Upper lobe of right lung (tissue), 1 donor: ENCODE results near the gene DOCK10. TPM values are rescaled to one million over a fixed set of nuclear protein-coding genes. Genes with fewer than 3 reads are reported as not detected.

Source experiments
- ATAC-seq: fragments of 200-7000 bp; cut with Tn5 transposase; one replicate; pipeline ENCODE4 v1.9.1; 2020; ENCODE audit warnings: mild to moderate bottlenecking, moderate library complexity
- DNase-seq: peaks from one replicate; pipeline ENCODE4 v3.0.0-alpha.2; 2020
- H3K27ac ChIP-seq: fragments of 200-600 bp; one replicate; pipeline ENCODE4 v1.8.0; 2022
- H3K27me3 ChIP-seq: fragments of 200-600 bp; one replicate; pipeline ENCODE4 v1.8.0; 2022; ENCODE audit warnings: mild to moderate bottlenecking
- H3K36me3 ChIP-seq: fragments of 200-600 bp; one replicate; pipeline ENCODE4 v1.8.0; 2022
- H3K4me1 ChIP-seq: fragments of 200-600 bp; one replicate; pipeline ENCODE4 v1.8.0; 2022
- H3K4me3 ChIP-seq: fragments of 200-600 bp; one replicate; pipeline ENCODE4 v1.8.0; 2022; ENCODE audit warnings: mild to moderate bottlenecking
- H3K9me3 ChIP-seq: fragments of 200-600 bp; one replicate; pipeline ENCODE4 v1.8.0; 2022
- CTCF ChIP-seq: fragments of 200-600 bp; IDR thresholded peaks from one replicate; pipeline ENCODE4 v1.8.0; 2022; ENCODE audit warnings: antibody characterized with exemption
- intact Hi-C: fragments of 100-400 bp; cut with DNase I; formaldehyde crosslinking; loops from one replicate; pipeline ENCODE4 v1.11.0; 2022
- total RNA-seq: library from RNA; stranded (reverse); fragmentation: NEBNext Ultra II Directional; extraction: Animal tissue kit (Norgen Biotek cat#: 25700); gene quantifications from one replicate; pipeline ENCODE4 v1.2.1, GENCODE V29; 2021
- donor health status: DM: no; HTN: yes; CAD: no; lungs with severe emphysema.

DOCK10 gene
- total RNA-seq, 1 donor from 2014 or later, result 35.8 TPM

- no peak overlapping the region for H3K4me3 ChIP-seq
- no peak overlapping the region for H3K27ac ChIP-seq
- intact Hi-C loops, result no loop called here
- DNase-seq, result no peak
- ATAC-seq, result no peak
- H3K36me3 ChIP-seq, result no peaks in the 10 kb centered on the region
- H3K4me1 ChIP-seq, result no peaks in the 10 kb centered on the region
- no peak for TF ChIP-seq CTCF
- H3K9me3 ChIP-seq, result no peaks in the 10 kb centered on the region
- H3K27me3 ChIP-seq, result no peaks in the 10 kb centered on the region
Measured at GRCh38 chr2:224895377-224895776, 146.9 kb downstream of the DOCK10 start.

DNA sequence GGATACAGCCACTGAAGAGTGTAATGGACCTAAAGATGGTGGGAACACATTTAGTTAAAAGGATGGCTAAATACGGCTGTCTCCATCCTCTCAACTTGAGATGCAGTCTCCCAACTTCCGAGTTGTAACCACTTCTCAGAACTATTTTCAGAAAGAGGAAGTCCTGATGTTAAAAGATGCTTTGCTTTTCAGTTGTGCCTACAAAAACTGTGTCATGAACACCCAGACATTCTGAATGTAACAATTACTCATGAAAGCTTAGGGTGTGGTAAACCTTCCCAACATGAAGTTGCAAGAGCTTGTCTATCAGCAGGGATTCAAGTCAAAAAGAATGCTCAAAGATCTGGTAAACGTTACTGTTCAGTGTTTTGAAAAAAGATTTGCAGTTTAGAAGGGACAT, 147.9 kb downstream of the DOCK10 start:
- intact Hi-C loops, result no loop called here
- Histone ChIP-seq H3K27ac (no peak overlapping the region), H3K4me1 (no peaks in the 10 kb centered on the region), H3K27me3 (no peaks in the 10 kb centered on the region), H3K36me3 (no peaks in the 10 kb centered on the region), H3K4me3 (no peak overlapping the region), H3K9me3 (no peaks in the 10 kb centered on the region)
- TF ChIP-seq CTCF, result no peak
- ATAC-seq (peak; percentile 75), DNase-seq (no peak)

- Histone ChIP-seq H3K9me3 (no peaks in the 10 kb centered on the region), H3K4me1 (no peaks in the 10 kb centered on the region), H3K4me3 (no peak overlapping the region), H3K27ac (no peak overlapping the region), H3K36me3 (no peaks in the 10 kb centered on the region), H3K27me3 (no peaks in the 10 kb centered on the region)
- intact Hi-C loops, result no loop called here
- ATAC-seq (no peak), DNase-seq (no peak)
- no peak for TF ChIP-seq CTCF
Measured at GRCh38 chr2:224893848-224894247, 148.4 kb downstream of the DOCK10 start.

DNA sequence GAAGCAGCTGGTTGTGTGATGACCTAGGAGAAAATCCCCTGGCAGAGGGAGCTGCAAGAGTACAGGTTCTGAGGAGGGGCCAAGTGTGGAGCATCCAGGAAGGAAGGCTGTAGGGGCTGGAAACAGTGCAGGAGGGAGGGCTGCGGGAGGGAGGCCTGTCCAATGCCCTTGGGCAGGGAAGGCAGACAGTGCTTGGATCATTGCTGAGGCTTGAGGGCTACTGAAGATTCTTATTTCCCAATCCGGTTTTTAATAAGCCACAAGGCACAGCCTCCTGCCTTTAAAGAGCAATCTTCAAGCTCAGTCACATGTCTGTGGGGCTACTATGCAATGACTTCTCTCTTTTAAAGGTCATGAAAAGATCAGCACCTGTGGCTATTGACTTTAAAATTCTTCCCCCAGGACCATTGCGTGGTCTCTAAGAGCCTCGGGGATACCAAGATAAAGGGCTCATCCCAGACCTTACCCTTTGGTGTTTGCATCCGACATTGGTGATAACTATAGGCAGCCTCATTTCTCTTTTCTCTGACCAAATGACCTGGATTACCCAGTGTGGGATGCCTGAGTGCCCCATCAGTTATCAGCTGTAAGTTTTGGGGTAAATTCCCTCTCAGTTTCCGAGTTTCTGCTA, 149.6 kb downstream of the DOCK10 start:
- Histone ChIP-seq H3K27ac (no peak overlapping the region), H3K9me3 (no peaks in the 10 kb centered on the region), H3K4me3 (no peak overlapping the region), H3K36me3 (no peaks in the 10 kb centered on the region), H3K27me3 (no peaks in the 10 kb centered on the region), H3K4me1 (no peaks in the 10 kb centered on the region)
- TF ChIP-seq CTCF, result no peak
- DNase-seq (no peak), ATAC-seq (peak; percentile 87)
- intact Hi-C loops, result no loop called here

- peaks cover 5% of the 10 kb centered on the region for H3K36me3 ChIP-seq
- no peaks in the 10 kb centered on the region for H3K9me3 ChIP-seq
- H3K27ac ChIP-seq, result no peak overlapping the region
- H3K27me3 ChIP-seq, result no peaks in the 10 kb centered on the region
- H3K4me1 ChIP-seq, result no peaks in the 10 kb centered on the region
- DNase-seq, result no peak
- TF ChIP-seq CTCF, result no peak
- no peak for ATAC-seq
- intact Hi-C loops, result no loop called here
- no peak overlapping the region for H3K4me3 ChIP-seq
Measured at GRCh38 chr2:224890372-224890771, 151.9 kb downstream of the DOCK10 start.

GRCh38 chr2:224887141-224887540, 155.1 kb downstream of the DOCK10 start:
- Histone ChIP-seq H3K4me3 (no peak overlapping the region), H3K9me3 (no peaks in the 10 kb centered on the region), H3K4me1 (peaks cover 7% of the 10 kb centered on the region), H3K27me3 (no peaks in the 10 kb centered on the region), H3K36me3 (peaks cover 7% of the 10 kb centered on the region), H3K27ac (no peak overlapping the region)
- ATAC-seq (no peak), DNase-seq (no peak)
- intact Hi-C loops, result no loop called here
- TF ChIP-seq CTCF, result no peak
